ENCODE measurements around the gene ACTRT2.

The ACTRT2 gene

DNA sequence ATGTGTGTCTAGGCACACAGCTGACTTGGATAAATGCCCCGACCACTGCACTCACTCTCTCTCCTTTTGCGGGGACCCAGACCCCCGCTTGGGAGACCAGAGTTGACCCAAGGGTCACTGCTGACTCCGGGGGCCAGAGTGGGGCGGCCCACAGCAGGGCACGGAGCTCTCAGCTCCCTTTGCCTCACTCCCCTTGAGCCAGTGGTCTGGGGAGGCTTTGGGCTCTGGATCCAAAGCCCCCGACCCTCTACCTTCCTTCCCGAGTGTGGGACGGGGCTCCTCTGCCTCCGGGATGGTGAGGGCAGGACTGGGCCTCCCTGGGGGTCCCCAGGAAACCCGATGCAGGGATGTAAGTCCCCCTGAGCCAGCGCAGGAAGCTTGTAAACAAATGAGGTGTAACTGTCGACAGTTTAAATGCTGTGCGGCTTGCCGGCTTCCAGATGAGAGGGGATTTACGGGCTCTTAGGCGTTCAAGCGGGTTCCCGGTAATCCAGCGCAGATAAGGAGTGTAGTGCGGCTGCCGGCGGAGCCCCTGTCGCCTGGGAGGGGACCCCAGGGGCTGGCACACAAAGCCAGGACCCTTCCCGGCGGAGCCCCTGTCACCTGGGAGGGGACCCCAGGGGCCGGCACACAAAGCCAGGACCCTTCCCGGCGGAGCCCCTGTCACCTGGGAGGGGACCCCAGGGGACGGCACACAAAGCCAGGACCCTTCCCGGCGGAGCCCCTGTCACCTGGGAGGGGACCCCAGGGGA lies 7.4 kb downstream of the ACTRT2 start:
- in situ Hi-C loops (cut with MboI; ENCODE audit: low sequenced_read_pairs, unreplicated experiment): no loop called here
- no peak for TF ChIP-seq CTCF (IDR thresholded peaks at IDR 0.05; ENCODE audit: borderline replicate concordance, control extremely low read depth, extremely low read depth, insufficient read depth, missing control alignments)
- no peak for DNase-seq (ENCODE audit: low spot score)

DNA sequence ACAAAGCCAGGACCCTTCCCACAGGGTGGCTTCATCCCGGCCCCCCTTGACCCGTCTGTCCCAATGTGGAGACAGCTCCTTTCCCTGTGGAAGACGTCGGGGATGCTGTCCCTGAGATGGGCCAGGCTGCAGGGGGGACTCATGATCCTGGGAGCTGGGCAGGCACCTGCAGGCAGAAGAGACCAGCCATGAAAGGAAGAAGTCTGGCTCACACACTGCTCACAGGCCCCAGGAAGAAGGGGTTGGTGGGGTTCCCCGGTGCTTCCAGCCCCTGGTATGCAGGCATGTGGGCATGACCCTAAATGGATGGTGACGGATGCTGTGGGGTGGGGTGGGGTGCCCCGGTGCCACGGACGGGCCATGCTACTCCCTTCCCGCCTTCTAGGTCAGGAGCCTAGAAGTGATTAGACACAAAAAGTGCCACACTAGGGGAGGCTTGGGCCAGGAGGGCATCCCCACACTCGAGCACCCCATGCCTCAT lies 8.3 kb downstream of the ACTRT2 start:
- in situ Hi-C loops (cut with MboI; ENCODE audit: low sequenced_read_pairs, unreplicated experiment): no loop called here
- no peak for DNase-seq (ENCODE audit: low spot score)
- no peak for TF ChIP-seq CTCF (IDR thresholded peaks at IDR 0.05; ENCODE audit: borderline replicate concordance, control extremely low read depth, extremely low read depth, insufficient read depth, missing control alignments)

GRCh38 chr1:3029991-3030662 lies 8.9 kb downstream of the ACTRT2 start:
- TF ChIP-seq CTCF (IDR thresholded peaks at IDR 0.05; ENCODE audit: borderline replicate concordance, control extremely low read depth, extremely low read depth, insufficient read depth, missing control alignments): no peak
- DNase-seq (ENCODE audit: low spot score): no peak
- in situ Hi-C loops (cut with MboI; ENCODE audit: low sequenced_read_pairs, unreplicated experiment): no loop called here

- in situ Hi-C loops (cut with MboI; ENCODE audit: low sequenced_read_pairs, unreplicated experiment): no loop called here
- TF ChIP-seq CTCF (IDR thresholded peaks at IDR 0.05; ENCODE audit: borderline replicate concordance, control extremely low read depth, extremely low read depth, insufficient read depth, missing control alignments): no peak
- no peak for DNase-seq (ENCODE audit: low spot score)
Measured at GRCh38 chr1:3030663-3031381, 9.6 kb downstream of the ACTRT2 start.

DNA sequence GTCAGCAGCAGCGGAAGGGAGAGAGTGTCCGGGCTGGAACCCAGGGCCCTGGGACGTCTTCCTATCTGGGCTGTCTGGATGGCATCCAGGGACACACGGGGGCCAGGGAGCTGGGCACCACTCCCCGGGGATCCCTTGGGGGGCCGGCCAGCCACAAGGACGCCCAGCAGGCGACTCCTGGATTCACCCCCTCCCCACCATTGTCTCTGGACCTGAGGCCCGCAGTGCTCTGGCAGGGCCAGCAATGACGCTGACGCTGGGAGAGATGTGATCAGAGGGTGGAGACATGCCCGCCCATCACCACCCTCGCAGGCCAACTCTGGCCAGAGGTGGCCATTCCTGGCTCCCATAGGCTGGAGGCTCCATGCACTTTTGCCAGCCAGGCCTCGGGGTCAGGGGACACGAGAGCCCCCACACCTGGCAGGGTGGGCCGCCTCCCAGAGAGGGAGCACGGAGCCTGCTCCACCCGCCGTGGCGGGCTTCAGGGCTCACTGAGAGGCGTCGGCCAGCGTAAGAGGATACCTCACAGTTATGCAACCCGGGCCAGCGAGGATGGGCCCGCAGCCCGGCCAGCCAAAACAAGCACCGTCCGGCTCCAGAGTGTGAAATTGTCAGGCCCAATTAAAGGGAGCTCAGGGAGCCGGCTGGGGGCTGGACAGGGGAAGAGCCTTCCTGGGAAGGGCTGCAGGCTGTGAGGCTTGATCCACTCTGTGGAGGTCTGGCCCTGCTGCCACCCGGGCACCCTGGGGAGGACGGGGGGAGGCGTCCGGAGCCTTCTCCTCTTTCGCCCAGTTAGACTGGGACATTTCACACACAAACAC lies 10.3 kb downstream of the ACTRT2 start:
- in situ Hi-C loops (cut with MboI; ENCODE audit: low sequenced_read_pairs, unreplicated experiment): no loop called here
- DNase-seq (ENCODE audit: low spot score): no peak
- TF ChIP-seq CTCF (IDR thresholded peaks at IDR 0.05; ENCODE audit: borderline replicate concordance, control extremely low read depth, extremely low read depth, insufficient read depth, missing control alignments): no peak
